ENCODE measurements around the gene GRHPR.
"Not testable (repeated sequence)": the region's sequence is repeated elsewhere in the genome, so short reads cannot be mapped to it uniquely, and the experiment has no call there.

The GRHPR gene

DNA sequence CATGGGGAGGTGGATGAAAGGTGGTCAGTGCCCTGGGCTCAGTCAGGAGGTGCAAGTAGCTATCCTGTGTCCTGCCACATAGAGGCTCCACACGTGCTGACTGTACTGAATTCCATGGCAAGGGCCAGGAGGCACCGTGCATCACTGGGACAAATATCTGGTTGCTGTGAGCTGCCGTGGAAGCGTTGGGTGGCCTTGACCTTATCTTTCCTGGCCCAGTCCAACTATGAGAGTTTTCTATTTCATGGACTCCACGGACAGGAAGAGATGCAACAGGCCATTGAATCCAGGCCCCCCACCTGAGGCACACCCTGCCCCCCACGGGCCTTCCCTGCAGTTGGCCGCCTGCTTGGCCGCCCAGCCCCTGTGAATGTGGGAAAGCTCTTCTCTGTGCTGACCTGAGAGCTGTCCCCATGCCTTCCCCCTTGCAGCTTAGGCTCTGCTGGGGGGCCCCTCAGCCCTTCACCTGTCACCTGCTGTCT lies 1.7 kb downstream of the GRHPR start:
- DNase-seq: no peak

DNA sequence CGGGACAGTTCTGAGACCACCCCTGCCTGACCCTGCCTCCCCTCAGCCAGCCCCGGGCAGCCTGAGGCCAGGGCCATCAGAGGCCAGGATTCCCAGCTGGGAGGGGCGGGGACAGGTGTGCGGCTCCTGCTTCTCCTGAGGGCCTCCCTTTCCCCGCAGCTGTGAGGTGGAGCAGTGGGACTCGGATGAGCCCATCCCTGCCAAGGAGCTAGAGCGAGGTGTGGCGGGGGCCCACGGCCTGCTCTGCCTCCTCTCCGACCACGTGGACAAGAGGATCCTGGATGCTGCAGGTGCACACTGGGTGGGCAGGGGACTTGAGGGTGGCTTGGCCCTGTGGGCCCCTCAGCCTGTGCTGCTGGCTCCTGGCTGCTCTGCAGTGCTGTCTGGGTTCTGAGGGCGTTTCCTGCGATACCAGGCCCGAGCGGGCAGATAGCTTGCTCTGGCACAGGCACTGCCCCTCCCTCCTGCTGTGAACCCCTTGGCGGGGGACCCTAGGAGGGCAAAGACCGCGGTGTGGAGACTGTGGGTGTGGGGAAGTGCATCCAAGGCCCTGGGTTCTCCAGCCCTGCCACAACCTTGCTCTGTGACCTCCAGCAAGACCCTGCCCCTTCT lies 2.3 kb downstream of the GRHPR start:
- DNase-seq: no peak

DNA sequence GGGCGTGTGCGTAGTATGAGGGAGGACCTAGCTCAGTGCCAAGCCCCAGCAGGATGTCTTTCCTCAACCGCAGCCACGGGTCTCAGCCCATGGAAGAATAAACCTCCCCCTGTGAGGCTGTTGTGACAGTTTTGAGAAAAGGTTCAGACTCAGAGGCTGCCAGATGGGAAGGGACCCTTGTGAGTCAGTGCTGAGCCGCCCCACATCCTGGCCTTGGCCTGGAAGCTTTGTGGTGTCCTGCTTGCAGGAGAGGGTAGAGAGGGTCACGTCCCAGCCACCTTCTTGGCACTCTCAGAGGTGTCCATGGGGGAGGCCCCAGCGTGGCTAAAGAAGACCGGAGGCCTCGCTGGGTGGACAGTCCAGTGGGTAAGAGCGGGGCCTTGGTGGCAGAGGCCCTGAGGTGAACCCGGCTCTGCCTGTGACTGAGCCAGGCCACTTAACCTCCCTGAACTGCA lies 2.8 kb downstream of the GRHPR start:
- no peak for DNase-seq

DNA sequence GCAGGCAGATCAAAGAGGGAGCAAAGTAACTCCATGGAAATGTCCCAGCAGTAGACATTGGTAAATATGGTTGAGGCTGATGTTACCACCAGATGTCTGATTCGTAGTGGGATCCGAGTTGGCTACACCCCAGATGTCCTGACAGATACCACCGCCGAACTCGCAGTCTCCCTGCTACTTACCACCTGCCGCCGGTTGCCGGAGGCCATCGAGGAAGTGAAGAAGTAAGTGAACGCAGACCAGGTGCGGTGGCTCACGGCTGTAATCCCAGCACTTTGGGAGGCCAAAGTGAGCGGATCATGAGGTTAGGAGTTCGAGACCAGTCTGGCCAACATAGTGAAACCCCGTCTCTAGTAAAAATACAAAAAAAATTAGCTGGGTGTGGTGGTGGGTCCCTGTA lies 3.9 kb downstream of the GRHPR start:
- not testable (repeated sequence) for DNase-seq

DNA sequence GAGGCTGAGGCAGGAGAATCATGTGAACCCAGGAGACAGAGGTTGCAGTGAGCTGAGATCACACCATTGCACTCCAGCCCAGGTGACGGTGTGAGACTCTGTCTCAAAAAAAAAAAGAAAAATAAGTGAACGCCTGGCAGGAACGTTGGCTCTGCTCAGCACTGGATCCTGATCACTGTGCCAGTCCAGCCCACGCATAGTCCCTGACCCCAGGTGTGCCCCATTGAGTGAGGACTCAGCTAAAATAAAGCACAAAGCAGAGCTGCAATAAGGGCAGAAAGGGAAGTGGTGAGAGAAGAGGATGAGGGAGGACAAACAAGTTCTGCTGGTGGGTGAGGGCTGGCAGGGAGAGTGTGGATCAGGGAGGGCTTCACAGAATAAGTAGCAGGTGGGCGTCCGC lies 4.3 kb downstream of the GRHPR start:
- no peak for DNase-seq

DNA sequence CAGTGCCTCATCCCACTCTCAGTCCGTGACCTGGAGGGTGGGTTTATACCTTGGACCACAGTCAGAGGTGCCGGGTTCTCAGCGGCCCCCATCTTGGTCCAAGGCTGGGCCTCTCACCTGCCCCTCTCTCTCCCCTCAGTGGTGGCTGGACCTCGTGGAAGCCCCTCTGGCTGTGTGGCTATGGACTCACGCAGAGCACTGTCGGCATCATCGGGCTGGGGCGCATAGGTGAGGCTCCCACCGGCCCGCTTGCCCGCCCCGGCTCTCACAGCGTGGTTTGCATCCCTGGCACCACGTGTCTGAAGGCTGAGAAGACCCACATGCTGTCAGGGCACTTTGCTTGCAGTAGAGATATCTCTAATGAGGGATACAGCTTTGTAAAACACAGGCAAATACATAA lies 5.8 kb downstream of the GRHPR start:
- no peak for DNase-seq

DNA sequence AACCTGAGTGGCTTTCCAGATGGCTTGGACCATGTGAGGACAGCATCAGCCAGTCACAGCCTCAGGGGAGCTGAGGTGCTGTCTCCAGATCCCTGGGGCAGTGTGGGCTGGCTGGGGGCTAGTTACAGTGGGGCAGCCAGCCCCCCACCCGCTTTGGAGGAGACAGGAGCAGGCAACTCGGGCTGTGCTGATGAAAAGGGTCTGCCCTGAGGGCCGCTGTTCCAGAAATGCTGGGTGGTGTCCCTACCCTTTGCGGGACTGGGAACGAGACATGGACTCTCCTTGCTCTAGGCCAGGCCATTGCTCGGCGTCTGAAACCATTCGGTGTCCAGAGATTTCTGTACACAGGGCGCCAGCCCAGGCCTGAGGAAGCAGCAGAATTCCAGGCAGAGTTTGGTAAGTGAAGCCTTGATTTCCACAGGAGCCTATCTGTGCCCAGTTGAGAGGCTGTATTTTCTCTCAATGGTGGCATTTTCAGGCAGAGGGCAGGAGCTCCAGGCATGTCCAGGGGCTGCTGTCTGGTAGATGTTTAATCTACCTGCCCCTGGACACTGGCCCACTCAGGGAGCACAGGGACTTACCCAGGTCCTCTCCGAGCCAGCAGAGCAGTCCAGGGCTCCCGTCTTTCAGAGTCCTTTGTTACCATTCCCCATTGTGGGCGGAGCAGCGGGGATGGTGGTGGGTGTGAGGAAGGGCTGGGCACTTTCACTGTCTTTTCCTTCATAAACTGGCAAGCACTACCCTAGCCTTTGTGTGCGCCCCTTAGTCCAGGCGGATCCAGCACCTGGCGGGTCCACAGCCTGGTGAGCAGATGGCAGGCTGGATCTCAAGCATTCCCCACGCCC lies 7.2 kb downstream of the GRHPR start:
- DNase-seq: no peak

DNA sequence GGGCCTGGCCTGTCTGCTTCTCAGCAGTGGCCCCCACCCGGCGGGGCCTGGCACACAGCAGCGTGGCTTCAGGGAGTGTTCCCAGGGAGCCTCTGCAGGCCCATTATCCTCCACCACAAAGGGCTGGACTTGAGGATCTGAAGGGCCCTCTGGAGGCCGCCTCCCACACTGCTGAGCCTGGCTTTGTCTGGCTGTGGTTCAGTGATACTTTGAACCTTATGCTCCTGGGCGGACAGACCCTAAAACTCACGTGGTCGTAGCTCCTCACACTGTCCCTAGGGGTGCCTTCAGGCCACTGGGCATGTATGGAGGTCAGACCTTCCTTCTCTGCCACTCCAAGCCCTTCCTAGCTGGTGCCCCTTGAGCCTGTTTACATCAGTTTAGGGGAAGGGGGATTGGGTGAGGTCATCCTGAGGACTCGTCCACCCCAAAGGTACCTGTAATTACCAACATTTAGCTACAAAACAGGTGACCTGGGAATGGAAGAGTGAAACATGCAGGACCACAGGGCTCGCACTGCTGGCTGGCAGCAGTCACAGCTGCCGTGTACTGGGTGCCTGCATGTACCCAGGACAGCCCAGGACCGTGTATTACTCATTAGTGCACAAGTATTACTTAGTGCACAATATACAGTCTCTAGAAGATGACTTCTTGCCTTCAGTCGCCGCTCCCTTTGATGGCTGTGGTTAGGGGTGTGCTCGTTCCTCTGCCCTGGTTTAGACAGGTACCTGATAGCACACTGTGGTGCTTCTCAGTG lies 8.5 kb downstream of the GRHPR start:
- DNase-seq: no peak

DNA sequence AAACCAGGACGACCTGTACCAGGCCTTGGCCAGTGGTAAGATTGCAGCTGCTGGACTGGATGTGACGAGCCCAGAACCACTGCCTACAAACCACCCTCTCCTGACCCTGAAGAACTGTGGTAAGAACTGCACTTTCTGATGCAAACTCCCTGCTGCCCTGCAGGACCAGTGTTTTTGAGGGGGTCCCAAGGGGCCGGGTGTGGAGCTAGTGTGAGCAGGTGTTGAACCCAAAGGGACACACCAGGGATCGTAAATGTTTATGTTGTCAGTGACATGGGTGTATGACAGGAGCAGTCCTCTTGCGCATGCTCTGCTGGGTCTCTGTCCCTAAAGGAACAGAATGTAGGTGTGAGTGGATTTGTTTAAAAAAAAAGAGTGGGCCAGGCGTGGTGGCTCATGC lies 9.5 kb downstream of the GRHPR start:
- no peak for DNase-seq

DNA sequence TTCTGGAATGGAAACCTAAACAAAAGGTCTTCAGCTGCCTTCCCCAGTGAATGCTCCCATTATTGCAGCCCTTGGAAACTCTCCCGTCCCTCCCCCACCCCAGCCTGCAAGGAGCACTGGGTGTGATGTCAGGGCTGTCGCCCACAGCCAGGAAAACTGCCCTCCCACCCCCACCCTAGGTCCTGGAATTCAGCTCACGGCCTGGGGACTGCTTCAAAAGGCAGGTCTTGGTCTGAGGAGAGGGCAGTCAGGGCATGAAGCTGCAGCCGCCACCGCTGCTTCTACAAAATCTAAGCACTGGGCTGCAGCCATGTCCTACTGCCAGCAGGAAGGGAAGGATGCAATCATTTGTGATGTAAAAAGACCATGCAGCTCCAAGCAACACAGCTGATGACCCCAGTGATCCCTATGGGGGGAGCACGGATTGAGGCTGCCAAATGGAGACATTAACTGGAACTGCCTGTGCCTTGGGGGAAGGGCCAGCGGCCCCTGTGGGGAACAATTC lies 11.4 kb downstream of the GRHPR start:
- DNase-seq: no peak

DNA sequence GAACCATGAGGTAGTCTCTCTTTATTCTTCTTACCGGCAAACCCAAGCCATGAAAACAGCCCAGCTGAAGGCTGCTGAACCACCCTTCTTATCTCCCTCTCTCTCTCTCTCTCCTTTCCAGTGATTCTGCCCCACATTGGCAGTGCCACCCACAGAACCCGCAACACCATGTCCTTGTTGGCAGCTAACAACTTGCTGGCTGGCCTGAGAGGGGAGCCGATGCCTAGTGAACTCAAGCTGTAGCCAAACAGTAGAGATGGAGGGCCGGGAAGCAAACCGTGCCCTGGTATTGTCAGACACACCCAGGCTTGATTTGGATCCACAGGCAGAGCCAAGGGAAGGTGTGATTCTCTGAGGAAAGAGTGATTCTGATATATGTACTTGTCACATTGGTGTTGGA lies 14.0 kb downstream of the GRHPR start:
- no peak for DNase-seq

DNA sequence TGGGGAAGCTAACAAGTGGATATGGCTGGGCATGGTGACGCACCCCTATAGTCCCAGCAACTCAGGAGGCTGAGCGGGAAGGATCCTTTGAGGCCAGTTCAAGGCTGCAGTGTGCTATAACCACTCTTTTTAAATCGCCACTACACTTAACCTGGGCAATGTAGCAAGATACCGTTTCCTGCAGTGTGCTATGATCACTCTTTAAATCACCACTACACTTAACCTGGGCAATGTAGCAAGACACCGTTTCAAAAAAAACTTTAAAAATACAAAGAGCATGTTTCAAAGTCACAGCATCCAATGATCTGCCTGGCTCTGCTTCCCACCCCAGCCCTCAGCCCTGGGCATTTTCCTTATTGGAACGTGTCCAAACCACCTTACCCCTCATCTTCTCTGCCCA lies 14.5 kb downstream of the GRHPR start:
- DNase-seq: no peak

DNA sequence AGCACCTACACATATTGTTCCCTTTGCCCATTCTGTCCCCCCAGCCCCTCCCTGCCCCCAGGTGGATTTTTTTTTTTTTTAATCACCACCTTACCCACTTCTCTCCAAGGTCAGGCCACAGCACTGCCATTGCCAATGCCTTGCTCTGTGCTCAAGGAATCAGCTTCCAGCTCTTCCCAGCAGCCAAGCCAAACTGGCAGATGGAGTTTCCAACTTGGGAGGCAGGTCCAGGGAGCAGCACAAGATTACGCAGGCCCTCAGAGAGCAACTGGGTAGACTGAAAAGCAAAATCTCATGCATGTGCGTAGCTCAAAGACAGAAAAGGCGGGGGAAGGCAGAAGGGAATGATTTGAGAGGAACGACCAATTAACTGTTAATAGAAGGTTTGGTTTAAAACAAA lies 15.1 kb downstream of the GRHPR start:
- no peak for DNase-seq

DNA sequence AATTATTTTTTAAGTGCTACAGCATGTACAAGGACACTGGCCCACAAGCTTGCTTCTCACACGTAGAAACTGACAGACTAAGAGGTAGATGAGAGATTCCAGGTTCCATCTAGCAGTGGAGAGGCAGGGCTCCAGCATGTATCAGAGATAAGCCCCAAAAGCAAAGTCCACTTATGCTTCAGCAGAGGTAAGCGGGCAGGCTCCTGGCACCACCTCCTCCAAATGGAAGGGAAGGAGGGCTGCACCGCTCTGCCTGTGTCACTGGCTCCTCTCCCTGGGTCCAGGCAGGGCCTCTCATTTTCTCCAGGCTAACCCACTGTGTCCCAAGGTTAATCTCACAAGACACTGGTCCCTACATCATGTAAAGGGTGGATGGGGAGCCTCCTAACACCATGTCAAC lies 15.9 kb downstream of the GRHPR start:
- no peak for DNase-seq

DNA sequence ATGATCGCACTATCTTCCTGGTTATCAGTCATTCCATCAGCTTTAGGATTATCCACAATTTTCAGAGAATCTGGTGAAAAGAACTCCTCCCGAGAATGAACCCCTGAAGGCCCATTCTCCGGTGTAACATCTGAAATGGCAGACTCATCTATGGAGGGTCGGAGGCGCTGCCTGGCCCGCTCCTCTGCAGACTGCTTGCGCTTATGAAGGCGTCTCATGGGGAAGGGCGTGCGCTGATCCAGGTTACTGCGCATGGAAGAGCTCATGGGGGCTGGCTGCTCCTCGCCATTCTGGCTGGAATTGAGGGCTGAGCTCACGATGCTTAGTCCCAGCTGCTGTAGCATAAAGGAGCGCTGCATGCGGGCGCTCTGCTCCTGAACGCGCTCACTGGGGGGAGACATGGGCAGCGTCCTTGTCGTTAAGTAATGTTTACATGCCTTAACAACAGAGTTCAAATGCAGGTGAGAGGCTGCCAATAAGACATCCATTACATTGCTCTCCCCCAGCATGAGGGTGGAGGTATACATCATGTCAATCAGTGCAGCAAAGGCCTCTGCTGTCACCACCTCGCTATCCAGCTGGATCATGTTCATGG lies 19.4 kb downstream of the GRHPR start:
- no peak for DNase-seq

DNA sequence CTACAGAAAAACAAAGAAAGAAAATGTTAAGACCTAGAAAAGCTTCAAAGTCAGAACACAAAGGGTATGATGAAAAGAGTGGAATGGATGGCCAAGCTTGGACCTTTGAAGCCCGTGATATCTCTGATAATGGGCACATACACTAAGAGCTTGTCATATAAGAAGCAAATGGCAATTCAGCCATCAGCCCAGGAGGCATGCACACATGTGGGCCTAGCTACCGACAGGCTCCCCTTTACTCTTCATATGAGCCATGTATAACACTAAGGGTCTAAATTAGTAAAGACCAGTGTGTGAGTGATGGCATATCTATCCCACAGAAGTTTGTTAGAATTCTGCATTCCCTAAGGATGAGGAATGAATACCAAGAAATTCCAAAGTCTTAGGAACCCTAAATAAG lies 20.1 kb downstream of the GRHPR start:
- no peak for DNase-seq

DNA sequence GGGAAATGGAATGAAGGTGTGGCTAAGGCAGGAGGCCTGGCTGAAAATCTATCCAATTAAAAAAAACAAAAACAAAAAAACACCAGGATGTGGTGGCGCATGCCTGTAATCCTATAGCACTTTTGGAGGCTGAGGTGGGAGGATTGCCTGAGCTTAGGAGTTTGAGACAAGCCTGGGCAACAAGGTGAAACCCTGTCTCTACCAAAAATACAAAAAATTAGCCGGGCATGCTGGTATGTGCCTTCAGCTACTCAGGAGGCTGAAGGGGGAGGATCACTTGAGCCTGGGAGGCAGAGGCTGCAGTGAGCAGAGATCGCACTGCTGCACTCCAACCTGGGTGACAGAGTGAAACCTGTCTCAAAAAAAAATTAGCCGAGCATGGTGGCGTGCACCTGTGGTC lies 21.1 kb downstream of the GRHPR start:
- no peak for DNase-seq

DNA sequence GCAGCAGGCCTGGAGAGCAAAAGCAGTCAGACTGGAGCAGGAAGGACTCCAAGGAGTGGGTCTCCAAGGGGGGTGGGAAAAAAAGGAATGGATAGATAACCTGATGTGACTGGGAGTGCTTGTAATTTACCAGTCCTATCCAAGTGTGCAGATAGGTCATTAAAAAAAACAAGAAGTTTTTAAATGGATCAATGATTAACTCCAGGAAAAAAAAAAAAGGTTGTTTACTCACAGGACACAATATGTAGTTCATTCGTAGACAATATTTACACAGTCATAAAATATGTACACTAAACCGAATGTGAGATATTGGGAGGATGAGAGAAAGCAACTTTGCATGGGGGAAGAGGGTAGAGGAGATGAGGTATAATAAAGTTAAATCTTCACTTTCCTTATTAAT lies 22.4 kb downstream of the GRHPR start:
- DNase-seq: no peak

DNA sequence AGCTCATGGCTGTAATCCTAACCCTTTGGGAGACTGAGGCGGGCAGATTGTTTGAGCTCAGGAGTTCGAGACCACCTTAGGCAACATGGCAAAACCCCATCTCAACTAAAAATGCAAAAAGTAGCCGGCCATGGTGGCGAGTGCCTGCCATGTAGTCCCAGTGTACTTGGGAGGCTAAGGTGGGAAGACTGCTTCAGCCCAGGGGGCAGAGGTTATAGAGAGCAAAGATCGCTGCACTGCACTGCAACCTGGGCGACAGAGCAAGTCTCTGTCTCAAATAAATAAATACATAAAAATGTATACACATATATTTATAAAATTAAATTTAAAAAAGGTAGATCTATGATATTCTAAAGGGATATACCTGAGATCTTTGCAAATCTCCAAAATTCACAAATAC lies 23.3 kb downstream of the GRHPR start:
- DNase-seq: no peak

DNA sequence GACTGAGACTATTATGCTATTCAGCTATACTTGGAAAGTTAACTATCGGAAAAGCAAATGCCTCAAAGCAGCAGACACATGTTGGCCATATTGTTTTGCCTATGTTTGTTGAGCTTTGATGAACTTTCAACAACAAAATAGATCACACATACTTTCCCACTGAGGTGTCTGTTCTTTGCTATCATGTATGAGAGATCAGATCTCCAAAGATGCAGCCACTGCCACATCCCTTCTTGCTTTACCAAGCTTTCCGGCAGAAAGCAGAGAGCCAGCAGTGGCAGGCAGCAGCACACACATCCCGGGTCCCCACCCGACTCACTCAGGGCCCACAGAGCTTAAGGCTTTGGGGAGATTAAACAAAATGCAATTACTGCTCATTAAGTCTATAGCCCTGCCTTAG lies 23.9 kb downstream of the GRHPR start:
- no peak for DNase-seq

DNA sequence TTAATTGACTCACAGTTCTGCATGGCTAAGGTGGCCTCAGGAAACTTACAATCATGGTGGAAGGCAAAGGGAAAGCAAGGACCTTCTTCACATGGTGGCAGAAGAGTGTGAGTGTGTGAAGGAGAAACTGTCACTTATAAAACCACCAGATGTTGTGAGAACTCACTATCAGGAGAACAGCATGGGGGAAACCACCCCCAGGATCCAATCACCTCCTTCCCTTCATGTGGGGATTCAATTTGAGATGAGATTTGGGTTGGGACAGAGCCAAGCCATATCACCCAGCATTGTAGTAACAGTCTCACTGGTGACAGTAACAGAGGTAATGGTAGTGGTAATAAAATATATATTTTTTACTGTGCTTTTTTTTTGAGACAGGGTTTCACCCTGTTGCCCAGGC lies 24.6 kb downstream of the GRHPR start:
- no peak for DNase-seq

DNA sequence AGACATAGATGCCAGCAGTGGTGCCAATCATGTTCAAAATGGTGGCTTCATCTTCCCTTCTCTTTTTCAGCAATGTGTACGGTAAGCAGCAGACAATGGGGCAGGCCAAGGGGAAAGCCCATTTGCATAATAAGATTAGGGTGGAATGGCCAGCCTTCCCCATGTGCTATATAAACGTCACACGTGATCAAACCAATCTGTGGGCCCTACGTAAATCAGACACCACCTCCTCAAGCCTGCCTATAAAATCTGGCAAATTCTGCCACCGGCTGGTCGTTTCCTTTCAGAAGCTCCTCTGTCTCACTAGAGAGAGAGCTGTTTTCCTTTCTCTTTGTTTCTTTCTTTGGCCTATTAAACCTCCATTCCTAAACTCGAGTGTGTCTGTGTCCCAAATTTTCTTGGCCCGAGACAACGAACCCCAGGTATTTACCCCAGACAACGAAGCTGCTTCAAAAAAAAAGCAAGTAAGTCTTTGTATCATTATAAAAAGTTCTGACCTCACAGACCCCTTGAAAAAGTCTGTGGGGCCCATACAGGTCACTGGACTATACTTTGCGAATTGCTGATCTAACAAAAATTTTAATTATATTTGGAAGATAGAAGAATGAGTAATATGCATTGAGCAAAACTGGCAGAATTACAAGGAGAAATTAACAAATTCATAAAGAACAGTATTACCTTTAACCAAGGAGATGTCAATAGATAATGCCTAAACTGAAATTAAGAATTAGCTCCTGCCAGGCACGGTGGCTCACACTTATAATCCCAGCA lies 27.6 kb downstream of the GRHPR start:
- no peak for DNase-seq
